Glutamatergic neuron (in vitro differentiated cells): Measurements from ENCODE around the gene C10orf53. TPM values are rescaled to one million over a fixed set of nuclear protein-coding genes. Genes with fewer than 3 reads are reported as not detected.

Source experiments
- DNase-seq: peaks from one replicate; pipeline ENCODE4 v3.0.0; 2022
- H3K27ac Mint-ChIP-seq: one replicate; pipeline ENCODE4 v1.8.0; 2020; ENCODE audit warnings: mild to moderate bottlenecking, mixed read lengths, inconsistent platforms; ENCODE audit not compliant: unreplicated experiment
- H3K27me3 Mint-ChIP-seq: one replicate; pipeline ENCODE4 v1.8.0; 2020; ENCODE audit warnings: mild to moderate bottlenecking, moderate library complexity, mixed read lengths, inconsistent platforms; ENCODE audit not compliant: unreplicated experiment
- H3K36me3 Mint-ChIP-seq: one replicate; pipeline ENCODE4 v1.8.0; 2020; ENCODE audit warnings: mild to moderate bottlenecking, mixed read lengths, inconsistent platforms; ENCODE audit not compliant: unreplicated experiment
- H3K4me1 Mint-ChIP-seq: one replicate; pipeline ENCODE4 v1.8.0; 2020; ENCODE audit warnings: mild to moderate bottlenecking, low read depth, mixed read lengths, inconsistent platforms; ENCODE audit not compliant: unreplicated experiment
- H3K4me3 Mint-ChIP-seq: one replicate; pipeline ENCODE4 v1.8.0; 2020; ENCODE audit warnings: mild to moderate bottlenecking, mixed read lengths, inconsistent platforms; ENCODE audit not compliant: unreplicated experiment
- H3K9me3 Mint-ChIP-seq: one replicate; pipeline ENCODE4 v1.8.0; 2020; ENCODE audit warnings: mild to moderate bottlenecking, moderate library complexity, mixed read lengths, inconsistent platforms; ENCODE audit not compliant: unreplicated experiment
- total RNA-seq: library from RNA; stranded (reverse); fragmentation: NEBNext Ultra II Directional; extraction: Animal tissue kit (Norgen Biotek cat#: 25700); gene quantifications from one replicate; pipeline ENCODE4 v1.2.1, GENCODE V29; 2021; ENCODE audit not compliant: unreplicated experiment
- TF ChIP-seq, protein P1 (sequence below): fragments of 200-600 bp; sonication (generic); IDR thresholded peaks from one replicate; pipeline ENCODE4 v1.5.0; 2021; ENCODE audit not compliant: partially characterized antibody, unreplicated experiment

The C10orf53 gene
- total RNA-seq, 1 donor from 2014 or later = 0.25 TPM

DNA sequence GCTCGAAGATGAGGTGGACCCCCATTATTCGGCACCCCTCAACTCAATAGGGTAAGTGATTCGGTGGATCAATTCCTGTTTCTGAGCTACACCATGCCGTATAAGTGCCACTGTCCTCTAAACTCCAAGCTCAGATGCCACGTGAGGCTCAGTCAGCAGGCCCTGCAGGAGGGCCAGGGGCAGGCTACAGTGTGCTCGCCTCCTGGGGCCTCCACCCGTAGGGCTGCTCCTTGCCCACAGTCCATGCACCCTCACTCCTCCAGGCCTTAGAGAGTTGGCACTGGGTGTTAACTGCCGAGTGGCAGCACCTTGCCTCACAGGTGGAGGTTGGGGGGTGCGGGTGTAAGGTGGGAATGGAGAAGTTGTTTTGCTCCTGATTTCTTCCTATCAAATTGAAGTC lies 12.1 kb downstream of the C10orf53 start:
- H3K4me1 Mint-ChIP-seq = peaks cover 11% of the 10 kb centered on the region
- TF ChIP-seq, protein P1, sequence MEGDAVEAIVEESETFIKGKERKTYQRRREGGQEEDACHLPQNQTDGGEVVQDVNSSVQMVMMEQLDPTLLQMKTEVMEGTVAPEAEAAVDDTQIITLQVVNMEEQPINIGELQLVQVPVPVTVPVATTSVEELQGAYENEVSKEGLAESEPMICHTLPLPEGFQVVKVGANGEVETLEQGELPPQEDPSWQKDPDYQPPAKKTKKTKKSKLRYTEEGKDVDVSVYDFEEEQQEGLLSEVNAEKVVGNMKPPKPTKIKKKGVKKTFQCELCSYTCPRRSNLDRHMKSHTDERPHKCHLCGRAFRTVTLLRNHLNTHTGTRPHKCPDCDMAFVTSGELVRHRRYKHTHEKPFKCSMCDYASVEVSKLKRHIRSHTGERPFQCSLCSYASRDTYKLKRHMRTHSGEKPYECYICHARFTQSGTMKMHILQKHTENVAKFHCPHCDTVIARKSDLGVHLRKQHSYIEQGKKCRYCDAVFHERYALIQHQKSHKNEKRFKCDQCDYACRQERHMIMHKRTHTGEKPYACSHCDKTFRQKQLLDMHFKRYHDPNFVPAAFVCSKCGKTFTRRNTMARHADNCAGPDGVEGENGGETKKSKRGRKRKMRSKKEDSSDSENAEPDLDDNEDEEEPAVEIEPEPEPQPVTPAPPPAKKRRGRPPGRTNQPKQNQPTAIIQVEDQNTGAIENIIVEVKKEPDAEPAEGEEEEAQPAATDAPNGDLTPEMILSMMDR = no peak
- peaks cover 42% of the 10 kb centered on the region for H3K36me3 Mint-ChIP-seq
- no peak overlapping the region for H3K27ac Mint-ChIP-seq
- peaks cover 18% of the 10 kb centered on the region for H3K27me3 Mint-ChIP-seq
- H3K9me3 Mint-ChIP-seq = peaks cover 5% of the 10 kb centered on the region
- no peak overlapping the region for H3K4me3 Mint-ChIP-seq
- DNase-seq = no peak

DNA sequence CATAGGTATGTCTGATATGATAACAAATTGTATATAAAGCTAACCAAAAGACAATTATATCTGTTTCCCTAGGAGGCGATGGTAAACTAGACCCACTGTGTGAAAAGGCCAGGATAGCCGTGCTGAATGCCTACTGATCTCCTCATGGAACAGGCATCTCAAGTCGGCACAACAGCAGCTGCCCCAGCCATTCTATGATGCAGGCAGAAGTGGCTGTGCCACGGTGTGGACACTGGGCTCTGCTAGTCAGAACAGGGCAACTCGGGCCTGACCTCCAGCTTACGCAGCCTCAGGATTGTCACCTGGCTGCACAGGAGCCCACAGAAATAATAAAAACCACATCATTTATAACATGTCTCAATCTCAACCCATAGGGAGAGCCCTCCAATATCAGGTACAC lies 15.0 kb downstream of the C10orf53 start:
- no peak for DNase-seq
- peaks cover 2% of the 10 kb centered on the region for H3K9me3 Mint-ChIP-seq
- H3K27me3 Mint-ChIP-seq = peaks cover 9% of the 10 kb centered on the region
- TF ChIP-seq, protein P1 = no peak
- H3K4me1 Mint-ChIP-seq = no peaks in the 10 kb centered on the region
- H3K4me3 Mint-ChIP-seq = no peak overlapping the region
- peaks cover 19% of the 10 kb centered on the region for H3K36me3 Mint-ChIP-seq
- H3K27ac Mint-ChIP-seq = no peak overlapping the region

DNA sequence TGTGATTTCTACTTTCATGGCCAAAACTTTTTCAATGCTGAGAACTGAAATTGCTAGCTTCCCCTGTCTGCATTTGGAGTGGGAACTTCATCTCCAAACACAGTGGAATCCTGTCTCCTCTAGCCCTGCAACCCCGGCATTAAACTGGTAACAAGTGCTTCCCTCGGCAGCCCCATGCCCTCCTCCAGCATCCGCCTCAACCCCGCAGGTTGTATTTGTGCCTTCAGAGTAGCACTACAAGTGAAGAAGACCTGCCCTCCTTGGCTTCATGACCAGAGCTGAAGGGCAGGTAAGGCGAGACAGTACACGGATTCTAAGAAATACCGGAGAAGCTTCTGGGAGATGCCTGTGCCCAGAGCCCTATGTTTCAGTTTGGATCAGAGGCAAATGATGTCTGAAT lies 16.9 kb downstream of the C10orf53 start:
- Mint-ChIP-seq H3K36me3 (peaks cover 19% of the 10 kb centered on the region), H3K27me3 (peaks cover 9% of the 10 kb centered on the region), H3K27ac (no peak overlapping the region), H3K9me3 (peaks cover 2% of the 10 kb centered on the region), H3K4me1 (no peaks in the 10 kb centered on the region), H3K4me3 (no peak overlapping the region)
- DNase-seq = no peak
- TF ChIP-seq, protein P1 = no peak

DNA sequence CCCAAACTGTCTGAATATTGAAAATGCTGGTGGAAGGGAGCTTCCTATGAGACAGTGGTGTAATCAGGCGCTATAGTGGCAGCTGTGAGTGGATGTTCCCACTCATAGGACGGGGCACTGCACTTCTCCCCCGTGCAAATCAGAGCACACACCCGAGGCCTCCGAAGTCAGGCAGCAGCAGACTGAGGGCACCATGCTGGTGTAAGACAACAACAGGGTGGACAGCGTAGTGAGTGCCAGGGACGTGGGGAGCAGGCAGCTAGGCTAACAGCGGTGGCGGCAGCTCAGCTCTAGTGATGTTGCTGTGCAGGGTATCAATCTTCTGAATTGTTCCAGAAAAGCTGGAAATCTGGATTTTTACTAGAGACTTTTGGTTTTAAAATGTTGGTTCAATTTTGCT lies 19.2 kb downstream of the C10orf53 start:
- Mint-ChIP-seq H3K4me3 (no peak overlapping the region), H3K9me3 (no peaks in the 10 kb centered on the region), H3K27ac (no peak overlapping the region), H3K36me3 (peaks cover 7% of the 10 kb centered on the region), H3K27me3 (peaks cover 8% of the 10 kb centered on the region), H3K4me1 (no peaks in the 10 kb centered on the region)
- DNase-seq = no peak
- TF ChIP-seq, protein P1 = no peak

DNA sequence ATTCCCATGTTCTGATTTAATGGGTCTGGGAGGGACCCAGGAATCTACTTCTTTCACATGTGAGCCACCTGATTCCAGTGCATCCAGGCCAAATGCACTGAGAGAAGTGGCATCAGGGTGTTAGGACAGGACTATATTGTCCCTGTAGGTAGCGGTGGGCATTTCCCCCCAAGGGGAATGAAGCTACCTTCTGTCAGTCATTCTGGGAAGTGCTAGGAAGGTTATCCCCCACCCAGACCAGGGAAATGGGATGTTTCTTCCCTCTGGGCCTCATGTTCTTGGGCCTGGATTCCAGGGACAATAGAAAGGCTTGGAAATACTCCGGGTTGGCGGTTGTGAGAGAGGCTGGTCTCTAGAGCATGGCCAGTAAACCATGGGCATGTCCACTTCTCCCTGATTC lies 20.8 kb downstream of the C10orf53 start:
- H3K36me3 Mint-ChIP-seq = peaks cover 16% of the 10 kb centered on the region

More for the DNA sequence above, 20.8 kb downstream of the C10orf53 start:
- Mint-ChIP-seq H3K9me3 (no peaks in the 10 kb centered on the region), H3K27me3 (peaks cover 6% of the 10 kb centered on the region), H3K4me3 (no peak overlapping the region), H3K4me1 (no peaks in the 10 kb centered on the region), H3K27ac (no peak overlapping the region)
- DNase-seq = no peak
- TF ChIP-seq, protein P1 = no peak
